ENCODE data around the gene TXNRD2.

TXNRD2 gene

GRCh38 chr22:19897726-19898125 is 43.9 kb downstream of the TXNRD2 start:
- DNase-seq (ENCODE audit: low read depth), result no peak
- no peak overlapping the region for H3K4me3 ChIP-seq (ENCODE audit: low read depth, low read length)

GRCh38 chr22:19896665-19897355 is 44.8 kb downstream of the TXNRD2 start:
- no peak overlapping the region for H3K4me3 ChIP-seq (ENCODE audit: low read depth, low read length)
- no peak for DNase-seq (ENCODE audit: low read depth)

DNA sequence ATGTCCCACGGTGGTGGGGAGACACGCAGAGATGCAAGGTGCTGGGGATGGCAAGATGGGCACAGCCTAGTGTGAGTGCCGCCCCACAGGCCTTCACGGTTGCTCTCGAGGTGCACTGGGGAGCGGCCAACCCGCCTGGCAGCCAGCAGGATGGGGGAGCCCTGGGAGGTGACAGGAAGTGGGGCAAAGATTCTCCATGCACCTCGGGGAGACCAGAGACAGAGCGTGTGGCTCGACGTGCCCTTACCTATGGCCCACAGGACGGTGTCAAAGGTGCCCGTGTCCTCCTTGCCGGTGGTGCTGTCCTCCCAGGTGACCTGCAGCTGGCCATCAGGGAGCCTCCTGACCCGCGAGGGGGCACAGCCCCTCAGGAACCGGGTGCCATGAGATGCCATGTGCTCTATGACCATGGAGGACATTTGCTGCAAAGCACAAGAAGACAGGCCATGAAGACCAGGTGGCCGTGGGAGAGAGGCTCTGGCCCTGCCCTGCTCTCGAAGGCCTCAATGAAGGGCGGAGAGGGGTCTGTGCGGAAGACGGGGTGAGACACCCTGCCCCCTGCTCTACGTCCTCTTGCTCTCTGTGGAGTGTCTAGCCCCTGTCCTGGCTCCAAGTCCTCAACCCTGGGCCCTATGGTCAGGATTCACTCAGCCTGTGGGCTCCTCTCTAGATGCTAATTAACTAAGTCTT is 46.3 kb downstream of the TXNRD2 start:
- no peak for DNase-seq (ENCODE audit: low read depth)
- no peak overlapping the region for H3K4me3 ChIP-seq (ENCODE audit: low read depth, low read length)

DNA sequence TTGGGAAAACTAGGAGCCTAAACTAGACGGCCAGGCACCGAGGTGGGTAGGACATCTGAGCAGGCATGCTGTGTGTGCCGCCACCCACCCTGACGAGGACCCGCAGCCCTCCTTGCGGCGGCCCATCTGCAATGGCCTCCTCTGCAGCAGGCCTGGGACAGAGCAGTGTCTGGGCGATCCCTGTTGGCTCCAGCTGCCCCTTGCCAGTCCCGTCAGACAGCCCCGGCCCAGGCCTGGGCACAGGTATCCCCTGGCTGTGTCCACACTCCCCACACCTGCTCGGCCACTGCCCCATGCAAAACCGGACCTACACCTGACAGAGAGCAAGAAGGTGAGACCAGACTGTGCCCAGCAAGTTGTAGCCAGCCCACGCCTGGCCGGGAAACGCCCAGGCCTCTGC is 48.3 kb downstream of the TXNRD2 start:
- no peak for DNase-seq (ENCODE audit: low read depth)
- no peak overlapping the region for H3K4me3 ChIP-seq (ENCODE audit: low read depth, low read length)

DNA sequence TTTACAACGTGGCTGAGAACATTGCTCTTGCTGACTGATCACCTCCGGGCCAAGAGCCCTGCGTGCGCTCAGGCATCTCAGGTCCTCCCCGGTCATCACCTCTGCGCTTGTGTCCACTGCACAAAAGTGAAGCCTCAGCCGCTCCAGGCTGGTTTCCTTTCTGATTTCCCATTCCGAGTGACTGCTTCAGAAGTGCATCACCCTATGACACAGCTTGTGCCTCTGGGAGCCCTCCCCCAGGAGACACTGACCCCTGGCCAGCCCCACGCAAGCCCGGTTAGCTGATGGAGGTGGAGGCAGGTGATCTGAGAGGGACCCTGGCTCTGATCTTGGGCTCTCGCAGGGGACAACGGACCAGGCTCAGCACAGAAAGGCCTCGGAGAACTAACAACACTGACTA is 48.7 kb downstream of the TXNRD2 start:
- DNase-seq (ENCODE audit: low read depth), result no peak
- no peak overlapping the region for H3K4me3 ChIP-seq (ENCODE audit: low read depth, low read length)

GRCh38 chr22:19892257-19892879 is 49.2 kb downstream of the TXNRD2 start:
- DNase-seq (ENCODE audit: low read depth), result no peak
- no peak overlapping the region for H3K4me3 ChIP-seq (ENCODE audit: low read depth, low read length)

- no peak overlapping the region for H3K4me3 ChIP-seq (ENCODE audit: low read depth, low read length)
Observed at GRCh38 chr22:19891317-19892256, 50.0 kb downstream of the TXNRD2 start.

GRCh38 chr22:19890502-19891316 is 50.9 kb downstream of the TXNRD2 start:
- DNase-seq (ENCODE audit: low read depth), result no peak
- no peak overlapping the region for H3K4me3 ChIP-seq (ENCODE audit: low read depth, low read length)

More at GRCh38 chr22:19891317-19892256, 50.0 kb downstream of the TXNRD2 start:
- peak; percentile 62 for DNase-seq (ENCODE audit: low read depth)

DNA sequence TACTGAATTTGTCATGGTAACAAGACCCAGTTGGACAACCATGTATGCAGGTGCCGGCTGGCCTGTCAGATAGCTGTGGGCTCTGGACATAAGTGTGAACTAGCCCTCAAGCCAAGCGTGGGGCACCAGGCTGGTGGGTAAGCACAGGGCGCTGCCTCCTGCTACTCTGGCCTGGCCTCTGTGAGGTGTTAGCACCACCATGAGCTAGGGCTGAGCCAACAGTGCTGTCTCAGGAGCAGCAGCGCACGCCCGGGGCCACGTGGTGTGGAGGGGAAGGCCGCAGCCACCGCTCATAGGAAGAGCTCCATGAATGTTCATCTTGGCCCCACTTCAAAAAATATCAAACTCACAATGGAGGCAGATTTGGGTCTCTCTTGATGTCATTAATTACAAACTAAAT is 51.7 kb downstream of the TXNRD2 start:
- H3K4me3 ChIP-seq (ENCODE audit: low read depth, low read length), result no peak overlapping the region
- DNase-seq (ENCODE audit: low read depth), result no peak

DNA sequence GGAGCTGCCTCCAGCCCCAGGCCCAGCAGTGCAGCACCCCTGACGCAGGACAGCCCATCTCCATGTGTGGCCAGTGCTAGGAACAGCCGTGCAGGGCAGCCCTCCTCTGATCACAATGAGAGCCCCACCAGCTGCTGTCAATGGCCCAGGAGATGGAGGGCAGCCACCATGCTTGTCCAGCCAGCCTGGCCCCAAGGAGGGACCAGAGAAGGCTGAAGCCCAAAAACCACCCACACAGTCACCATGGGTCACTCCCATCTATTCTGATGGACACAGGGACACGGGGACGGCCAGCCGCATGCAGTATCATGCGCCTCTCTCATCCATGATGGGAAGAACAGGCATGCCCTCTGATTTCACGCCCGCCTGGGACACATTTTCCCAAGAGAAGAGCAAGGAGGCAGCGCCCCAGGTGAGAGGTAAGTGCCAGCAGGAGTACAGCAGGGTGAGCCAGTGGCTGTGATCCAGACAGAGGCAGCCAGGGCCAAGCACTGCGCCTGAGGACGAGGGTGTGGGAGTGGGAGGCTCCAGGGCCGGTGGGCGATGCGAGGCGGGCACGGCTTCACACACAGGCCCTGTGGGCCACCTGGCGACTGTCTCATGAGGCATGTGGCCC is 53.4 kb downstream of the TXNRD2 start:
- DNase-seq (ENCODE audit: low read depth), result no peak
- no peak overlapping the region for H3K4me3 ChIP-seq (ENCODE audit: low read depth, low read length)

GRCh38 chr22:19887256-19887985 is 54.2 kb downstream of the TXNRD2 start:
- DNase-seq (ENCODE audit: low read depth), result no peak
- H3K4me3 ChIP-seq (ENCODE audit: low read depth, low read length), result no peak overlapping the region

- DNase-seq (ENCODE audit: low read depth), result no peak
Observed at GRCh38 chr22:19886605-19887255, 54.9 kb downstream of the TXNRD2 start.

GRCh38 chr22:19885841-19886592 is 55.6 kb downstream of the TXNRD2 start:
- H3K4me3 ChIP-seq (ENCODE audit: low read depth, low read length), result no peak overlapping the region

More at GRCh38 chr22:19886605-19887255, 54.9 kb downstream of the TXNRD2 start:
- no peak overlapping the region for H3K4me3 ChIP-seq (ENCODE audit: low read depth, low read length)

DNA sequence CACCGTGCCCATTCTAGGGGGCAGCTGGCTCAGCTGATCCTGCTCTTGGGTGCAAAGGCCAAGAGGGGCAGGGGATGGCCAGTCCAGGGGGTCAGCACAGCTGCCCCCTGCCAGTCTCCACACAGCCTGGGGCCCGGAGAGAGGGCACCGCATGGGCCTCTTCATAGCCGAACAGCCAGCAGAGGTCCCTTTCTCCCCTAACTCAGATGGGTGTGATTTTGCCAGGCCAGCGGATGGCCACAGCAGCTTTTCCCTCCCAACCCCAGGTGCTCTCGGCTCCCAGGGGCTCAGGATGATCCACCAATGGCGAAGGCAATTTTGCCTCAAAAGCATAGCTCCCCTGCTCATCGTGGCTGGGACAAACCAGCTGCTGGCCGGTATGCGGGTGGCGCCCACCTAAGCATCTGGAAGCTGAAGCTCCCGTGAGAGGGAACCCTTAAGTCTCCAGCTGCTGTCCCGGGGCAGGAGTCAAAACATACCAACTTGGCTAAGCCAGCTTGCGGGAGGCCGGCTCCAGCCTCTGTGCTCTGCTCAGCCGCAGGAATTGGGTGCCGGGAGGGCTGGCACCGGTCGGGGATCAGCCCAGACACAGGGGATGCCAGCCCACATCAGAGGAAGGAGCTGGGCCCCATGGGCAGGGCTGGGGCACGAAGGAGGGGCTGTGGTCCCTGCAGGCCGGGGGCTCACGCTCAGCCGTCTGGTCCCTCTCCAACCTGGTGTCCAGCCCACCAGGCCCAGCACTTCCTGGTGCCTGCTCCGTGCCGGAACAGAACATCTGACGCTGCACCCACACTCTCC is 56.5 kb downstream of the TXNRD2 start:
- no peak for DNase-seq (ENCODE audit: low read depth)
- H3K4me3 ChIP-seq (ENCODE audit: low read depth, low read length), result no peak overlapping the region

More at GRCh38 chr22:19885841-19886592, 55.6 kb downstream of the TXNRD2 start:
- DNase-seq (ENCODE audit: low read depth), result no peak

DNA sequence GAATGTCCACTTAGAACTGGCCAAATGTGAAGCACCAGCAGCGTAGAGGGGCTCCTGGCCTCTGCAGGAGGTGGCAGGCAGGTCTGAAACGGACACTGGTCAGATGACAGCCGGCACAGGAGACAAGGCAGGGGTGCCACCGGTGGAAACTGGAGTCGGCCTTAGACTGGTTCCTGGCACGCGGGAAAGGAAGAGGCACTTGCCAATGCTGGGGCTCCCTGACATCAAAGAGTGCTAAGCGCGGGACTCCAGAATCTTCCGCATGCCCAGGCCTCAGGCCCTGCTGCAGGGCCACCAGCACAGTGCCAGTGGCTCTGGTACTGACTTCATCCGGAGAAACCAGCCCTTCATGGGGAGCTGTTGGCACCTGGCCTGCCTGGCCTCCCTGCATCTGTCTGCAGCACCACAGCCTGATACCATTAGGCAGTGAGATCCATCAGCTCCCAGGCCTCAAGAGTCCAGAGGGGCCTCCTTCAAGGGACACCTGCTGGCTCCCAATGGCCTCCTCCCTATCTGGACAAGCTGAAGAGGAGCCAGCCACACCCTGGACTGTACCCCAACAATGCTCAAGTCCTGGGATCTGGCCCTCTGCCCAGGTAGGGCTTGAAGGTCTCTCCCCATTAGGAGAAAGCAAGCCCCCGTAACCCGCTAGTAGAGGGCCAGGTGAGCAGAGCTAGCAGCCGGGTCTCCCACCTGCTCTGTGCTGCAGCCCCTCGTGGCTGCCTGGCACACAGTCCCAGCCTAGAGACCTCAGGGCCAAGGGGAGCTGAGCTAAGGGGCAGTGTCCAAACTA is 57.3 kb downstream of the TXNRD2 start:
- DNase-seq (ENCODE audit: low read depth), result no peak
- H3K4me3 ChIP-seq (ENCODE audit: low read depth, low read length), result no peak overlapping the region

Data from skeletal muscle cell (primary cell).